NT2/D1 (cell line): ENCODE results near the gene INPP5D.

Experiments
- SUZ12 ChIP-seq: IDR thresholded peaks from 2 replicates; pipeline ENCODE4 v1.6.1; 2011; ENCODE audit not compliant: insufficient read length, insufficient read depth; ENCODE audit errors: extremely low read depth
- YY1 ChIP-seq: IDR thresholded peaks from 2 replicates; pipeline ENCODE4 v1.6.1; 2011; ENCODE audit not compliant: insufficient read length, insufficient read depth
- ZNF274 ChIP-seq: IDR thresholded peaks from 2 replicates; pipeline ENCODE4 v1.6.1; 2011; ENCODE audit warnings: mild to moderate bottlenecking, low read depth, low read length

- TF ChIP-seq ZNF274: no peak
- TF ChIP-seq YY1: no peak
- TF ChIP-seq SUZ12: no peak
Measured at GRCh38 chr2:233072838-233073237, 12.7 kb downstream of the INPP5D start.
